ENCODE data around the gene SPHK2.

DNA sequence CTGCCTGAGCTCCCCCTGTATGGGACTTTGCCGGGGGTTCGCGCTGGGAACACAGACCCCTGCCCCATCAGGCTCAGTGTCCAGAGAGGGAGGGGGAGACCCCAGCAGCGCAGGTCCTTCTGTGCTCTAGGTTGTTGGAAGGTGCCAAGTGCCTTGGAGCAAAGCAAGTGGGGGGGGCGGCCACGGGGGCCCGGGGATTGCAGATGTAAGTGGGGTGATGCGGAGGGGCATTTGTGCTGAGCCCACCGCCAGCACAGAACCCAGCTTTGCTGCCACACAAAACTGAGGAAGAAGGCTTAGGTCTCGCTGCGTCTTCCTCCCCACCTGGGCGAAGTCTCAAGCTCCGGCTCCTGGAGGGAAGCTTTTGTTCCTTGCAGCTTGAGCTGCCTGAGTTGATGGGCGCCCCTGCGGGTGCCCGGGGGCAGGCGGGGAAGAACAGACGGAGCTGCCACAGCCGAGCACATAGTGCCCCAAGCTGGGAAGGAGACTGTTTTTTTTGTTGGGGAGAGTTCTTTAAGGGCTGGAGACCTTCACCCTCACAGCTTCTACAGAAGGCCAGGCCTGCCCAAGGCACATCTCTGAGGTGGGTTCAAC, 55.0 kb downstream of the SPHK2 start:
- no peak for TF ChIP-seq ZNF384 (IDR thresholded peaks at IDR 0.05)
- no peak for TF ChIP-seq SUZ12 (IDR thresholded peaks at IDR 0.05)
- no peak for TF ChIP-seq HDGF (IDR thresholded peaks at IDR 0.05; ENCODE audit: borderline replicate concordance)
- TF ChIP-seq, protein P1, sequence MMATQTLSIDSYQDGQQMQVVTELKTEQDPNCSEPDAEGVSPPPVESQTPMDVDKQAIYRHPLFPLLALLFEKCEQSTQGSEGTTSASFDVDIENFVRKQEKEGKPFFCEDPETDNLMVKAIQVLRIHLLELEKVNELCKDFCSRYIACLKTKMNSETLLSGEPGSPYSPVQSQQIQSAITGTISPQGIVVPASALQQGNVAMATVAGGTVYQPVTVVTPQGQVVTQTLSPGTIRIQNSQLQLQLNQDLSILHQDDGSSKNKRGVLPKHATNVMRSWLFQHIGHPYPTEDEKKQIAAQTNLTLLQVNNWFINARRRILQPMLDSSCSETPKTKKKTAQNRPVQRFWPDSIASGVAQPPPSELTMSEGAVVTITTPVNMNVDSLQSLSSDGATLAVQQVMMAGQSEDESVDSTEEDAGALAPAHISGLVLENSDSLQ (IDR thresholded peaks at IDR 0.05), result no peak
